Activated CD8-positive, alpha-beta memory T cell treated with anti-CD3 and anti-CD28 coated beads, Interleukin-2, amount 50 U/mL, for 24 hours (primary cell): ENCODE measurements around the gene SLX4IP.
"Not testable (repeated sequence)": the region's sequence is repeated elsewhere in the genome, so short reads cannot be mapped to it uniquely, and the experiment has no call there.

Experiments used
- DNase-seq: peaks from one replicate; pipeline ENCODE4 v3.0.0-alpha.2; 2020; ENCODE audit errors: extremely low read depth

The SLX4IP gene

GRCh38 chr20:10603971-10604864, 169.1 kb downstream of the SLX4IP start:
- DNase-seq, result no peak

- DNase-seq, result no peak
These were observed 169.8 kb downstream of the SLX4IP start for GRCh38 chr20:10604865-10605440.

- no peak for DNase-seq
These were observed 170.6 kb downstream of the SLX4IP start for GRCh38 chr20:10605547-10606195.

- no peak for DNase-seq
These were observed 174.2 kb downstream of the SLX4IP start for GRCh38 chr20:10609276-10609675.

GRCh38 chr20:10609770-10610169, 174.7 kb downstream of the SLX4IP start:
- no peak for DNase-seq

GRCh38 chr20:10610251-10610650, 175.1 kb downstream of the SLX4IP start:
- DNase-seq, result no peak

- no peak for DNase-seq
These were observed 176.3 kb downstream of the SLX4IP start for GRCh38 chr20:10611357-10611756.

GRCh38 chr20:10613426-10613825, 178.3 kb downstream of the SLX4IP start:
- not testable (repeated sequence) for DNase-seq

GRCh38 chr20:10613911-10614310, 178.8 kb downstream of the SLX4IP start:
- DNase-seq, result no peak

- no peak for DNase-seq
These were observed 181.1 kb downstream of the SLX4IP start for GRCh38 chr20:10616212-10616611.

GRCh38 chr20:10617549-10618133, 182.5 kb downstream of the SLX4IP start:
- DNase-seq, result not testable (repeated sequence)

- DNase-seq, result no peak
These were observed 183.6 kb downstream of the SLX4IP start for GRCh38 chr20:10618611-10619245.

GRCh38 chr20:10619427-10619826, 184.3 kb downstream of the SLX4IP start:
- DNase-seq, result no peak

GRCh38 chr20:10621149-10621548, 186.0 kb downstream of the SLX4IP start:
- no peak for DNase-seq

- DNase-seq, result no peak
These were observed 187.7 kb downstream of the SLX4IP start for GRCh38 chr20:10622657-10623418.

- no peak for DNase-seq
These were observed 190.5 kb downstream of the SLX4IP start for GRCh38 chr20:10625641-10626040.

GRCh38 chr20:10626896-10627295, 191.8 kb downstream of the SLX4IP start:
- no peak for DNase-seq

GRCh38 chr20:10629946-10630650, 195.0 kb downstream of the SLX4IP start:
- no peak for DNase-seq

- DNase-seq, result no peak
These were observed 196.0 kb downstream of the SLX4IP start for GRCh38 chr20:10631126-10631525.

GRCh38 chr20:10632721-10633509, 197.8 kb downstream of the SLX4IP start:
- no peak for DNase-seq
